Measurements from ENCODE around the gene CDX1. TPM values are rescaled to one million over a fixed set of nuclear protein-coding genes. Genes with fewer than 3 reads are reported as not detected.

CDX1 gene
- polyA plus RNA-seq, 3 donors = not detected

DNA sequence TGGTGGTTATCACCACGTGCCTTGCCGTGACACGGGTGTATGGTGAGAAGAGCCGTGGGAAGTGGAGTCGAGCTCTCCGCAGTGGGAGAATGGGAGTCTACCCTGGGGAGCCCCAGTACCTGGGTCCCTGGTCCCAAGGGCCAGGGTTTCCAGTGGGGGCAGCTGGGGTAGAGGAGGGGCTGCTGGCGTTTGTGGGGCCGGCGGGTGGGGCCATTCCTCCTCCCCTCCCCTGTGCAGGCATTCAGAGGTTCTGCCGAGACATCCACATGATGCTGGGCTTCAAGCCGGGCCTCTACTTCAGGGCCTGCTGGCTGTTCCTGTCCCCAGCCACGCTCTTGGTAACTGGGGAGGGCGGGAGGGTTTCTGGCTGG lies 38.0 kb downstream of the CDX1 start:
- Histone ChIP-seq H3K27me3 (ENCODE audit: control insufficient read depth in 2 of 2, insufficient read depth in 2 of 2, low read length in 2 of 2) (peaks cover 0 to 19% of the 10 kb centered on the region in 2 donors), H3K27ac (ENCODE audit: low read depth in 1 of 2, low read length in 2 of 2) (no peak overlapping the region), H3K79me2 (ENCODE audit: insufficient read depth, low read length) (no peaks in the 10 kb centered on the region), H2AFZ (ENCODE audit: insufficient read depth, low read depth, low read length, poor library complexity, severe bottlenecking) (no peak overlapping the region), H3K4me3 (replicated peaks in 1 of 3; ENCODE audit: low read depth in 2 of 3, low read length in 3 of 3) (no peak overlapping the region), H4K20me1 (ENCODE audit: insufficient read depth, low read length) (no peaks in the 10 kb centered on the region), H3K4me1 (ENCODE audit: control insufficient read depth in 1 of 2, insufficient read depth in 2 of 2, low read length in 2 of 2) (peaks cover 7 to 10% of the 10 kb centered on the region in 2 donors), H3K4me2 (replicated peaks; ENCODE audit: extremely low read depth, low read length, poor library complexity, severe bottlenecking) (no peak overlapping the region), H3K36me3 (replicated peaks in 1 of 2; ENCODE audit: control insufficient read depth in 1 of 2, insufficient read depth in 2 of 2, low read length in 2 of 2) (no peaks in the 10 kb centered on the region), H3K9ac (ENCODE audit: insufficient read depth, low read length, poor library complexity, severe bottlenecking) (no peak overlapping the region), H3K9me3 (replicated peaks in 1 of 2; ENCODE audit: control insufficient read depth in 1 of 2, insufficient read depth in 1 of 2, low read length in 2 of 2) (no peaks in the 10 kb centered on the region)
- H3K27ac Mint-ChIP-seq = no peak overlapping the region
- H3K27me3 Mint-ChIP-seq (ENCODE audit: low read depth in 3 of 3) = peaks cover 25 to 31% (median 26%) of the 10 kb centered on the region in 3 donors
- H3K36me3 Mint-ChIP-seq = no peaks in the 10 kb centered on the region
- no peak for DNase-seq
- intact Hi-C loops (cut with micrococcal nuclease) = no loop called here
- TF ChIP-seq, protein P1, sequence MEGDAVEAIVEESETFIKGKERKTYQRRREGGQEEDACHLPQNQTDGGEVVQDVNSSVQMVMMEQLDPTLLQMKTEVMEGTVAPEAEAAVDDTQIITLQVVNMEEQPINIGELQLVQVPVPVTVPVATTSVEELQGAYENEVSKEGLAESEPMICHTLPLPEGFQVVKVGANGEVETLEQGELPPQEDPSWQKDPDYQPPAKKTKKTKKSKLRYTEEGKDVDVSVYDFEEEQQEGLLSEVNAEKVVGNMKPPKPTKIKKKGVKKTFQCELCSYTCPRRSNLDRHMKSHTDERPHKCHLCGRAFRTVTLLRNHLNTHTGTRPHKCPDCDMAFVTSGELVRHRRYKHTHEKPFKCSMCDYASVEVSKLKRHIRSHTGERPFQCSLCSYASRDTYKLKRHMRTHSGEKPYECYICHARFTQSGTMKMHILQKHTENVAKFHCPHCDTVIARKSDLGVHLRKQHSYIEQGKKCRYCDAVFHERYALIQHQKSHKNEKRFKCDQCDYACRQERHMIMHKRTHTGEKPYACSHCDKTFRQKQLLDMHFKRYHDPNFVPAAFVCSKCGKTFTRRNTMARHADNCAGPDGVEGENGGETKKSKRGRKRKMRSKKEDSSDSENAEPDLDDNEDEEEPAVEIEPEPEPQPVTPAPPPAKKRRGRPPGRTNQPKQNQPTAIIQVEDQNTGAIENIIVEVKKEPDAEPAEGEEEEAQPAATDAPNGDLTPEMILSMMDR (IDR thresholded peaks at IDR 0.05) = no peak
- peaks cover 11% of the 10 kb centered on the region for H3K4me1 Mint-ChIP-seq
- WGBS (ENCODE audit: insufficient coverage) = 96% methylated on average over 10 of the region's 13 CpGs
- H3K4me3 Mint-ChIP-seq = no peak overlapping the region
- H3K9me3 Mint-ChIP-seq = peaks cover 0 to 3% (median 0%) of the 10 kb centered on the region in 7 donors

DNA sequence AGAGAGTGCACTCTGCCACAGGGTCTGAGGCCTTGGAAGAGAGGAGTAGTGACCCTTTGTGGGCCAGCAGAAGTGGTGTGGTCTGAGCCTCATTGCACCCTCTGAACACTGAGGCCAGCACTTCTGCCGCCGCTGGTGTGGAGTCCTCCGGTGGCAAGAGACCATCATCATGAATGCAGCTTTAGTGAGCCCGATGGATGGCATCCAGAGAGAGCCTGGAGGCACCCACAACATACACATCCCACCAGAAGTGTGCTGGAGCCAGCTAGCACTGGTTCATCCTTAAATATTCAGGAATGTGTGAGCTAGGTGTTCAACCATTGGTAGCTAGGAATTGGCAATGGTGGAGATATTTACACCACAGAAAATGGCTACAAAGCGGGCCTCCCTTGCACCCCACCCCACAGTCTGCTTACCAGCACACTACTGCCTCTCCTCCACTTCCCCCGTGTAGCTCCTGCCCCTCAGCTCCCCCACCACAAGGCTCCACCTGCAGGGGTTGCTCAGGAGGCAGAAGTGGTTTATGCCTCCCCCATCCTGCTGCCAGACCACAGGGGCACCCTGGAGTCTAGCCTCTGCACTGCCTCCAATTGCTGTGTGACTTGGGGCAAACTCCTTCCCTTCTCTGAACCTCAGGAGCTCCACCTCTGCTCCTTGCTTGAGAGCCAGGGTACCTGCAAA lies 39.7 kb downstream of the CDX1 start:
- TF ChIP-seq, protein P1 (IDR thresholded peaks at IDR 0.05) = no peak
- Mint-ChIP-seq H3K36me3 (no peaks in the 10 kb centered on the region), H3K27me3 (ENCODE audit: low read depth in 3 of 3) (peaks cover 27 to 29% (median 28%) of the 10 kb centered on the region in 3 donors), H3K9me3 (peaks cover 0 to 3% (median 0%) of the 10 kb centered on the region in 7 donors), H3K27ac (peak overlapping the region in 1 of 7 donors; percentile 13), H3K4me3 (no peak overlapping the region), H3K4me1 (peaks cover 14% of the 10 kb centered on the region)
- Histone ChIP-seq H4K20me1 (ENCODE audit: insufficient read depth, low read length) (no peaks in the 10 kb centered on the region), H3K4me2 (replicated peaks; ENCODE audit: extremely low read depth, low read length, poor library complexity, severe bottlenecking) (no peak overlapping the region), H3K27ac (ENCODE audit: low read depth in 1 of 2, low read length in 2 of 2) (no peak overlapping the region), H3K4me3 (replicated peaks in 1 of 3; ENCODE audit: low read depth in 2 of 3, low read length in 3 of 3) (no peak overlapping the region), H3K79me2 (ENCODE audit: insufficient read depth, low read length) (no peaks in the 10 kb centered on the region), H3K36me3 (replicated peaks in 1 of 2; ENCODE audit: control insufficient read depth in 1 of 2, insufficient read depth in 2 of 2, low read length in 2 of 2) (no peaks in the 10 kb centered on the region), H2AFZ (ENCODE audit: insufficient read depth, low read depth, low read length, poor library complexity, severe bottlenecking) (no peak overlapping the region), H3K9me3 (replicated peaks in 1 of 2; ENCODE audit: control insufficient read depth in 1 of 2, insufficient read depth in 1 of 2, low read length in 2 of 2) (no peaks in the 10 kb centered on the region), H3K4me1 (ENCODE audit: control insufficient read depth in 1 of 2, insufficient read depth in 2 of 2, low read length in 2 of 2) (peaks cover 7 to 10% of the 10 kb centered on the region in 2 donors), H3K9ac (ENCODE audit: insufficient read depth, low read length, poor library complexity, severe bottlenecking) (no peak overlapping the region), H3K27me3 (ENCODE audit: control insufficient read depth in 2 of 2, insufficient read depth in 2 of 2, low read length in 2 of 2) (peaks cover 0 to 20% of the 10 kb centered on the region in 2 donors)
- WGBS (ENCODE audit: insufficient coverage) = 67% methylated on average over 3 of the region's 6 CpGs
- intact Hi-C loops (cut with micrococcal nuclease) = no loop called here
- DNase-seq = no peak
